Stimulated activated naive CD8-positive, alpha-beta T cell treated with anti-CD3 and anti-CD28 coated beads, Interleukin-15, Interleukin-2, amounts not matched to agents 100 U/mL and 50 U/mL, for 24 hours (primary cell): Measurements from ENCODE around the gene HOXA13.

Experiments used
- ATAC-seq: fragments of 150-1000 bp; cut with Tn5 transposase; one replicate; pipeline ENCODE4 v1.10.0; 2021
- DNase-seq: peaks from one replicate; pipeline ENCODE4 v3.0.0; 2021

Gene HOXA13

GRCh38 chr7:27148031-27148755, 51.7 kb downstream of the HOXA13 start:
- DNase-seq (no peak), ATAC-seq (no peak)

- ATAC-seq = no peak
- no peak for DNase-seq
Observed at GRCh38 chr7:27147199-27148030, 52.5 kb downstream of the HOXA13 start, which contains the start of gene HOXA6. HOXA6 (minus strand) TSS chr7:27147774; CDS start chr7:27147749, 25 bp downstream.

DNA sequence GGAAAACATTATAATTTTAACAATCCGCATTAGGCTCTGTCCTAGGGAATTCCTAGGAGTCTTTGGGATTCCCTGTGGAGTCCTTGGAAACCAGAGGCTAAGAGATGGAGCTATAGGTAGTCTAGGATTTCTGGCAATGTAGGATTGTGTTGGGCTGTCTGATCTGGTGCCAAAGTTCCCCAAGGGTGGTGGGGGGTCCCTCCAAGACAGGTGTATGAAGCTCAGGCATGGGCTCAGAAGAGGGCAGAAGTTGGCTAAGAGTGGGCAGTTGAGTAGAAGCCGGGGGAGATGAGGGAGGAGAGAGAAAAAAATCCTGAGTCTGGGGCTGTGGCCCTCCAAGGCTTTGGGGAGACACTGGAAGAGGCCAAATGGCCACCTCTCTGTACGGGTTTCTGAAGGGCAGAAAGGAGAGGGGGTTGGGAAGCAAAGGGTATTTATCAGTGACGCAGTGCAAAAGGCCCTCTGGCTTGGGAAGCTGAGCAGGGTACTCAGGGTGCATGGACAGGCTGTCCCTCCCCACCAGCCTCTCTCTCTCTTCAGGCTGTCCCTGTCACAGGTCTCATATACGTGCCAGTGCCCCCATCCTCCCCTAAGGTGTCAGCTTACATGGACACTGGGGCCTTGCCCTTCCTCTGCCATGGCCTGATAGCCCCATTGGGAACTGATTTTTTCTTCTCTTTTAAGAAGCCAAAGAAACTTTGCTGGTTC, 53.2 kb downstream of the HOXA13 start:
- ATAC-seq (no peak), DNase-seq (no peak)

GRCh38 chr7:27145914-27146412, 53.9 kb downstream of the HOXA13 start:
- ATAC-seq = no peak
- no peak for DNase-seq

DNA sequence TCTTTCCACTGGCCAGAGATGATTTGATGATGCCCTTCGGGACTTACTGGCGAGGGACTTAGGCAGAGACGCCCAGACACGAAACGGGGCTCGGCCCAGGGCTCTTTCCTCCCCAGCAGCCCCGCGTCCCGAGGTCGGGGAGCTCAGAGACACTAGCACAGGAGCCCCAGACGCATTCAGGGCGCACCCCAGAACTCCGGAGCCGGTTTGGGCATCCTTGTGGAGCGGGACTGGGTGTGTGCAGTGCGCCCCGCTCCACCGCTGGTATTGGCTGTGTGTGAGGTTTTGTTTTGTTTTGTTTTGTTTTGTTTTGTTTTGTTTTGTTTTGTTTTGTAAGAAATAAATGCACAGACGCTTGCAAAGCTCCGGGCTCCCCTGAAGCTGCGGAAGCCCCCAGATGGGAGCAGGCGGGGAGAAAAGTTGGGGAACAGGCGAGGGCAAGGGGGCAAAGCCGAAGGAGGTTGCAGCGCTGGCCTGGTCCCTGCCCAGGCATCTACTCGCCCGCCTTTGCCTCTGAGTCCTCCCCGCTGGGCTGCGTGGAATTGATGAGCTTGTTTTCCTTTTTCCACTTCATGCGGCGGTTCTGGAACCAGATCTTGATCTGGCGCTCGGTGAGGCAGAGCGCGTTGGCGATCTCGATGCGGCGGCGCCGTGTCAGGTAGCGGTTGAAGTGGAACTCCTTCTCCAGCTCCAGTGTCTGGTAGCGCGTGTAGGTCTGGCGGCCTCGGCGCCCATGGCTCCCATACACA, 54.6 kb downstream of the HOXA13 start:
- no peak for DNase-seq
- ATAC-seq = no peak

DNA sequence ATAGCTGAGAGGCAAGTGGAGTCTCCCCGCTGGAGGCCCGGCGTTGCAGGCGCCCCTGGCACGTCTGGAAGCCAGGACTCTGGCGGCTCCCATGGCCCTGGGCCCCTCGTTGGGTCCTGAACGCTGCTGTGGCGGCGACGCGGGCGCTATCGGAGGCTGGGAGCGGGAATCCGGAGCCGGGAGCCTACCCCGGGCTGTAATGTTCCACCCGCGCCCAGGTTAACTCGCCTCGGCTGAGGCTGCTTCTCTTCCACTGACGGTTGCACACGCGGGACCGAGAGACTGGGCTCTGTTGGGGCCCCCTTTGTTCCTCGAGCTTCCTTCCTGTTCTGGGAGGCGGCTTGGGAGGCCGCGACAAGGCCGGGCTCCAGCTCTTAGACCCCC, 55.1 kb downstream of the HOXA13 start:
- ATAC-seq (no peak), DNase-seq (no peak)
